ENCODE results near the gene GALNT10. TPM values are rescaled to one million over a fixed set of nuclear protein-coding genes. Genes with fewer than 3 reads are reported as not detected.

GALNT10 gene
- total and polyA plus RNA-seq, 9 of the 15 experiments (the other 6 are each of a cell fraction or from before 2014, with no cell fraction given) = 4.6 to 37.1 (median 13.3) TPM

GRCh38 chr5:154286557-154286956 is 96.0 kb downstream of the GALNT10 start (continued):
- TF ChIP-seq ZBTB40 (IDR thresholded peaks at IDR 0.05) (no peak), ZBTB40 (CRISPR knock-in tag; IDR thresholded peaks at IDR 0.05) (no peak), CBX1 (IDR thresholded peaks at IDR 0.05; ENCODE audit: low read depth) (no peak), RBFOX2 (IDR thresholded peaks at IDR 0.05; ENCODE audit: low read depth, low read length) (no peak), RBM34 (IDR thresholded peaks at IDR 0.05; ENCODE audit: borderline replicate concordance, insufficient read depth, low read length) (no peak), SREBF2 (CRISPR knock-in tag; IDR thresholded peaks at IDR 0.05) (no peak)

Measured in K562 (cell line).